ENCODE results near the gene KLRG1. TPM values are rescaled to one million over a fixed set of nuclear protein-coding genes. Genes with fewer than 3 reads are reported as not detected.

KLRG1 gene
- total RNA-seq (2.7 TPM), polyA plus RNA-seq (ENCODE audit: insufficient read depth in 1 of 8, insufficient read length in 8 of 8, low replicate concordance in 1 of 8) (1 to 10 TPM; 1.6 to 2.9 (median 2.6) TPM)
- long read RNA-seq, donor 1 = 0 reads
- long read RNA-seq, donor 2 = 0 reads
- long read RNA-seq, donor 3 = 0 reads
- long read RNA-seq, donor 4 = 0 reads
- long read RNA-seq, donor 5, partial matches to known transcripts = 0 of 1 reads
- long read RNA-seq, donor 5, other reads (novel, unspliced or antisense) = 0 of 1 reads
- long read RNA-seq, donor 6, partial matches to known transcripts = 0 of 3 reads
- long read RNA-seq, donor 6, other reads (novel, unspliced or antisense) = 0 of 3 reads
- long read RNA-seq, donor 7 = 0 reads
- long read RNA-seq, donor 8, partial matches to known transcripts = 0 of 1 reads
- long read RNA-seq, donor 8, other reads (novel, unspliced or antisense) = 0 of 1 reads
- long read RNA-seq, donor 9, partial matches to known transcripts = 0 of 1 reads
- long read RNA-seq, donor 9, other reads (novel, unspliced or antisense) = 0 of 1 reads
- long read RNA-seq, donor 10, partial matches to known transcripts = 0 of 1 reads
- long read RNA-seq, donor 10, other reads (novel, unspliced or antisense) = 0 of 1 reads
- long read RNA-seq, donor 11, partial matches to known transcripts = 0 of 1 reads
- long read RNA-seq, donor 11, other reads (novel, unspliced or antisense) = 0 of 1 reads

- 71% methylated on average over 2 of the region's 2 CpGs for WGBS (ENCODE audit: insufficient coverage)
- DNase-seq = peak; percentile 7
- H3K27me3 ChIP-seq (ENCODE audit: control insufficient read depth, insufficient read depth, low read length) = no peaks in the 10 kb centered on the region
- no peak within 1 kb of the TSS for H3K27ac ChIP-seq (ENCODE audit: low read length)
- H3K36me3 ChIP-seq (ENCODE audit: control insufficient read depth, insufficient read depth, low read length) = no peaks in the 10 kb centered on the region
- H3K4me3 ChIP-seq (ENCODE audit: low read length) = no peak within 1 kb of the TSS
- no peaks in the 10 kb centered on the region for H3K4me1 ChIP-seq (ENCODE audit: control insufficient read depth, insufficient read depth, low read length)
- no peaks in the 10 kb centered on the region for H3K9me3 ChIP-seq (replicated peaks; ENCODE audit: control insufficient read depth, low read depth, low read length)
These were observed at the start of gene KLRG1 for GRCh38 chr12:8989413-8989812. KLRG1 (plus strand) TSS chr12:8989546; CDS start chr12:8989636, 90 bp downstream.

- Histone ChIP-seq H3K27ac (ENCODE audit: low read length) (no peak overlapping the region), H3K36me3 (ENCODE audit: control insufficient read depth, insufficient read depth, low read length) (peaks cover 53% of the 10 kb centered on the region), H3K4me3 (ENCODE audit: low read length) (no peak overlapping the region), H3K4me1 (ENCODE audit: control insufficient read depth, insufficient read depth, low read length) (no peaks in the 10 kb centered on the region), H3K9me3 (replicated peaks; ENCODE audit: control insufficient read depth, low read depth, low read length) (no peaks in the 10 kb centered on the region), H3K27me3 (ENCODE audit: control insufficient read depth, insufficient read depth, low read length) (no peaks in the 10 kb centered on the region)
- no peak for DNase-seq
- 75% methylated on average over 3 of the region's 5 CpGs for WGBS (ENCODE audit: insufficient coverage)
These were observed 47.5 kb upstream of the KLRG1 start for GRCh38 chr12:8941691-8942478.

GRCh38 chr12:8943565-8944186 lies 45.7 kb upstream of the KLRG1 start:
- DNase-seq = no peak
- Histone ChIP-seq H3K27me3 (ENCODE audit: control insufficient read depth, insufficient read depth, low read length) (no peaks in the 10 kb centered on the region), H3K4me1 (ENCODE audit: control insufficient read depth, insufficient read depth, low read length) (peaks cover 10% of the 10 kb centered on the region), H3K4me3 (ENCODE audit: low read length) (no peak overlapping the region), H3K9me3 (replicated peaks; ENCODE audit: control insufficient read depth, low read depth, low read length) (no peaks in the 10 kb centered on the region), H3K27ac (ENCODE audit: low read length) (no peak overlapping the region), H3K36me3 (ENCODE audit: control insufficient read depth, insufficient read depth, low read length) (peaks cover 46% of the 10 kb centered on the region)
- WGBS (ENCODE audit: insufficient coverage) = 91% methylated on average over 3 of the region's 10 CpGs

GRCh38 chr12:8946733-8947132 lies 42.6 kb upstream of the KLRG1 start:
- H3K4me3 ChIP-seq (ENCODE audit: low read length) = no peak overlapping the region
- no peaks in the 10 kb centered on the region for H3K9me3 ChIP-seq (replicated peaks; ENCODE audit: control insufficient read depth, low read depth, low read length)
- WGBS (ENCODE audit: insufficient coverage) = no CpG with 5 or more reads among the region's 1 CpG

GRCh38 chr12:8947737-8948136 lies 41.6 kb upstream of the KLRG1 start:
- no peaks in the 10 kb centered on the region for H3K9me3 ChIP-seq (replicated peaks; ENCODE audit: control insufficient read depth, low read depth, low read length)
- no peak for DNase-seq
- no peaks in the 10 kb centered on the region for H3K27me3 ChIP-seq (ENCODE audit: control insufficient read depth, insufficient read depth, low read length)
- H3K27ac ChIP-seq (ENCODE audit: low read length) = no peak overlapping the region
- H3K4me3 ChIP-seq (ENCODE audit: low read length) = no peak overlapping the region
- H3K4me1 ChIP-seq (ENCODE audit: control insufficient read depth, insufficient read depth, low read length) = peaks cover 16% of the 10 kb centered on the region
- H3K36me3 ChIP-seq (ENCODE audit: control insufficient read depth, insufficient read depth, low read length) = peaks cover 26% of the 10 kb centered on the region

More at GRCh38 chr12:8946733-8947132, 42.6 kb upstream of the KLRG1 start:
- H3K27ac ChIP-seq (ENCODE audit: low read length) = no peak overlapping the region
- H3K36me3 ChIP-seq (ENCODE audit: control insufficient read depth, insufficient read depth, low read length) = peaks cover 36% of the 10 kb centered on the region
- no peaks in the 10 kb centered on the region for H3K27me3 ChIP-seq (ENCODE audit: control insufficient read depth, insufficient read depth, low read length)
- no peak for DNase-seq
- H3K4me1 ChIP-seq (ENCODE audit: control insufficient read depth, insufficient read depth, low read length) = peaks cover 16% of the 10 kb centered on the region

- WGBS (ENCODE audit: insufficient coverage) = 0% methylated on average over 13 of the region's 15 CpGs
- peak overlapping the region; percentile 74 for H3K4me3 ChIP-seq (ENCODE audit: low read length)
- no peaks in the 10 kb centered on the region for H3K27me3 ChIP-seq (ENCODE audit: control insufficient read depth, insufficient read depth, low read length)
- H3K27ac ChIP-seq (ENCODE audit: low read length) = peak overlapping the region; percentile 99
- no peaks in the 10 kb centered on the region for H3K9me3 ChIP-seq (replicated peaks; ENCODE audit: control insufficient read depth, low read depth, low read length)
- peaks cover 15% of the 10 kb centered on the region for H3K36me3 ChIP-seq (ENCODE audit: control insufficient read depth, insufficient read depth, low read length)
- peaks cover 16% of the 10 kb centered on the region for H3K4me1 ChIP-seq (ENCODE audit: control insufficient read depth, insufficient read depth, low read length)
- peak; percentile 42 for DNase-seq
These were observed 40.5 kb upstream of the KLRG1 start for GRCh38 chr12:8948701-8949341.

- peak within 1 kb of the TSS; percentile 99 for H3K27ac ChIP-seq (ENCODE audit: low read length)
- H3K4me3 ChIP-seq (ENCODE audit: low read length) = peak within 1 kb of the TSS; percentile 74
- WGBS (ENCODE audit: insufficient coverage) = 0% methylated on average over 60 of the region's 66 CpGs
- DNase-seq = peak; percentile 99
- no peaks in the 10 kb centered on the region for H3K9me3 ChIP-seq (replicated peaks; ENCODE audit: control insufficient read depth, low read depth, low read length)
- peaks cover 16% of the 10 kb centered on the region for H3K4me1 ChIP-seq (ENCODE audit: control insufficient read depth, insufficient read depth, low read length)
- peaks cover 11% of the 10 kb centered on the region for H3K36me3 ChIP-seq (ENCODE audit: control insufficient read depth, insufficient read depth, low read length)
- H3K27me3 ChIP-seq (ENCODE audit: control insufficient read depth, insufficient read depth, low read length) = no peaks in the 10 kb centered on the region
These were observed 39.8 kb upstream of the KLRG1 start, which contains the start of gene M6PR for GRCh38 chr12:8949342-8950220. M6PR (minus strand) TSS chr12:8949645; CDS start chr12:8946404, 3,241 bp downstream.

- Histone ChIP-seq H3K27ac (ENCODE audit: low read length) (peak overlapping the region; percentile 99), H3K4me1 (ENCODE audit: control insufficient read depth, insufficient read depth, low read length) (peaks cover 16% of the 10 kb centered on the region), H3K27me3 (ENCODE audit: control insufficient read depth, insufficient read depth, low read length) (no peaks in the 10 kb centered on the region), H3K9me3 (replicated peaks; ENCODE audit: control insufficient read depth, low read depth, low read length) (no peaks in the 10 kb centered on the region), H3K36me3 (ENCODE audit: control insufficient read depth, insufficient read depth, low read length) (peaks cover 5% of the 10 kb centered on the region), H3K4me3 (ENCODE audit: low read length) (peak overlapping the region; percentile 74)
- 3% methylated on average over 6 of the region's 7 CpGs for whole genome bisulfite sequencing (ENCODE audit: insufficient coverage)
- DNase-seq = no peak
These were observed 39.2 kb upstream of the KLRG1 start for GRCh38 chr12:8950221-8950527.

Measured in muscle of leg (tissue), 16 donors.